ENCODE results near the gene SPRR3.

GRCh38 chr1:152998476-152998875, 3.1 kb upstream of the SPRR3 start:
- TF ChIP-seq POLR2A (IDR thresholded peaks at IDR 0.05) (no peak), CTCF (IDR thresholded peaks at IDR 0.05) (no peak), EP300 (IDR thresholded peaks at IDR 0.05) (no peak)

Measured in tibial nerve (tissue), 4 donors.